ENCODE data around the gene KLF7. TPM values are rescaled to one million over a fixed set of nuclear protein-coding genes. Genes with fewer than 3 reads are reported as not detected.

KLF7 gene
- total RNA-seq, 1 donor from 2014 or later = 17.4 TPM

DNA sequence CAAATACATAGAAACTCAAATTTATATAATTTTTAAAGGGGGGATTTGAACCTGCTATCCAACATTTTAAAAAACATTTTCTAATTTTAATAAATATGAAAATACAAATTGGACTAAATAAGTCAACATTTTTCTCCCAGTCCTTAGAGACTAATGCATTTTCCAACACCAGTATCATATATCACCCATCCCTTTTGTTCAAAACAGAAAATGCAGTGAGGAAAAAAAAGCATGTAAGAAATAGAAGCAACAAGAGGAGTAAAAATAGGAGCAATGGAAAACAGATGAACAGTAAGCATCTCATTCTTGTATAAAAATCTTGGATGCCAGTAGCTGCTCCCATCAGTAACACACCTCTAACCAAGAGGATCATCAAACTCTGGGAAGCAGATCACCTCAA, 25.5 kb downstream of the KLF7 start:
- Mint-ChIP-seq H3K4me3 (no peak overlapping the region), H3K27ac (ENCODE audit: unreplicated experiment) (no peak overlapping the region), H3K36me3 (ENCODE audit: low read depth) (no peaks in the 10 kb centered on the region), H3K4me1 (peaks cover 78% of the 10 kb centered on the region), H3K9me3 (no peaks in the 10 kb centered on the region), H3K27me3 (ENCODE audit: low read depth) (no peaks in the 10 kb centered on the region)
- TF ChIP-seq, protein P1, sequence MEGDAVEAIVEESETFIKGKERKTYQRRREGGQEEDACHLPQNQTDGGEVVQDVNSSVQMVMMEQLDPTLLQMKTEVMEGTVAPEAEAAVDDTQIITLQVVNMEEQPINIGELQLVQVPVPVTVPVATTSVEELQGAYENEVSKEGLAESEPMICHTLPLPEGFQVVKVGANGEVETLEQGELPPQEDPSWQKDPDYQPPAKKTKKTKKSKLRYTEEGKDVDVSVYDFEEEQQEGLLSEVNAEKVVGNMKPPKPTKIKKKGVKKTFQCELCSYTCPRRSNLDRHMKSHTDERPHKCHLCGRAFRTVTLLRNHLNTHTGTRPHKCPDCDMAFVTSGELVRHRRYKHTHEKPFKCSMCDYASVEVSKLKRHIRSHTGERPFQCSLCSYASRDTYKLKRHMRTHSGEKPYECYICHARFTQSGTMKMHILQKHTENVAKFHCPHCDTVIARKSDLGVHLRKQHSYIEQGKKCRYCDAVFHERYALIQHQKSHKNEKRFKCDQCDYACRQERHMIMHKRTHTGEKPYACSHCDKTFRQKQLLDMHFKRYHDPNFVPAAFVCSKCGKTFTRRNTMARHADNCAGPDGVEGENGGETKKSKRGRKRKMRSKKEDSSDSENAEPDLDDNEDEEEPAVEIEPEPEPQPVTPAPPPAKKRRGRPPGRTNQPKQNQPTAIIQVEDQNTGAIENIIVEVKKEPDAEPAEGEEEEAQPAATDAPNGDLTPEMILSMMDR (conservative IDR thresholded peaks at IDR 0.05) = no peak
- DNase-seq (ENCODE audit: low read depth, low spot score) = no peak

DNA sequence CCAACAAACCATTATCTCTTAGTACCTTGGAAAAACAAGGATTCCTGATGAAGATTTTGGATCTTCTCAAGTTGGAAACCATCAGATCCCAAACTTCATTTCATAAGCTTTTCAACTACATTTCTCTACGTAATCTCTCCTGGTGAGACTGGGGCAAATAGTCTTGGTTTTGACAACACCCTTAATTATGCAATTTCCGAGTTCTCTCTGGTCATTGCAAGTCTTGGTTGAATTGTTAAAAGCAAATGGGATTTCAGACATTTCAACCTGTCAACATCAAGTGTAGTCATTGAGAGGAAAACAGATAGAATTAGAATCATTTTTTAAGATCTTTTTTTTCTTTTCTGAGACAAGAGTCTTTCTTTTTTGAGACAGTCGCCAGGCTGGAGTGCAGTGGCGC, 26.2 kb downstream of the KLF7 start:
- no peaks in the 10 kb centered on the region for H3K36me3 Mint-ChIP-seq (ENCODE audit: low read depth)
- no peak overlapping the region for H3K27ac Mint-ChIP-seq (ENCODE audit: unreplicated experiment)
- DNase-seq (ENCODE audit: low read depth, low spot score) = no peak
- H3K9me3 Mint-ChIP-seq = no peaks in the 10 kb centered on the region
- no peak overlapping the region for H3K4me3 Mint-ChIP-seq
- H3K4me1 Mint-ChIP-seq = peaks cover 78% of the 10 kb centered on the region
- H3K27me3 Mint-ChIP-seq (ENCODE audit: low read depth) = no peaks in the 10 kb centered on the region
- TF ChIP-seq, protein P1 (conservative IDR thresholded peaks at IDR 0.05) = no peak

DNA sequence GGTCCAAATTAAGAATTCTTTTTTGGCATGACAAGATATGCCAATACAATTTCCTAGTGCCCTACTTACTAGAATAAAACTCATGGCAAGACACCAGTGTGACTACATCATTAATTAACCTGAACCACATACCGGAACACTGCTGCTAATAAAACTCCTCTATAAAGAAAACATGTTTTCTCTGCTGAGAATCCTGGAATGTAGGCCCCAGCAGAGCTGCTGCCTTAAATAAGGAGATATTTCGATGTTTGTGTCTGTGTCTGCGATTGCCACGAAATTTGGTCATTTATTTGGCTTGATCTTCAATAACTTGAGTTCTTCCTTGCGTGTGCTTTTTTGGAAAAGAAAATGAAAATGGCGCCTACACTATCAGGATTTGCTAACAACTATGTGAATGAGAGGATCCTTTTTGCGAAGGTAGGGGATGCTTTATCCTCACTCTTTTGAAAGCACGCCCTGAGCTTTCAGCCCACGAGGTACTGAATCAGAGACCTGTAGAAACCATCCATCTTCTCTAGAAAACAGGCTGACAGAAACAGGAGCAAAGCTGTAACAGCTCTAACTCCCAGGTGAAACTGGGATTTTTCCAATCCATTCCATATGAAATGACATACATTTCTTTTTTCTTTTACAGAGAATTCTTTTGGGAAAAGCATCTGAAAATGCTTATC, 27.0 kb downstream of the KLF7 start:
- Mint-ChIP-seq H3K36me3 (ENCODE audit: low read depth) (peaks cover under 1% of the 10 kb centered on the region), H3K27ac (ENCODE audit: unreplicated experiment) (no peak overlapping the region), H3K4me3 (no peak overlapping the region), H3K9me3 (no peaks in the 10 kb centered on the region), H3K27me3 (ENCODE audit: low read depth) (no peaks in the 10 kb centered on the region), H3K4me1 (peaks cover 77% of the 10 kb centered on the region)
- TF ChIP-seq, protein P1 (conservative IDR thresholded peaks at IDR 0.05) = no peak
- DNase-seq (ENCODE audit: low read depth, low spot score) = no peak

DNA sequence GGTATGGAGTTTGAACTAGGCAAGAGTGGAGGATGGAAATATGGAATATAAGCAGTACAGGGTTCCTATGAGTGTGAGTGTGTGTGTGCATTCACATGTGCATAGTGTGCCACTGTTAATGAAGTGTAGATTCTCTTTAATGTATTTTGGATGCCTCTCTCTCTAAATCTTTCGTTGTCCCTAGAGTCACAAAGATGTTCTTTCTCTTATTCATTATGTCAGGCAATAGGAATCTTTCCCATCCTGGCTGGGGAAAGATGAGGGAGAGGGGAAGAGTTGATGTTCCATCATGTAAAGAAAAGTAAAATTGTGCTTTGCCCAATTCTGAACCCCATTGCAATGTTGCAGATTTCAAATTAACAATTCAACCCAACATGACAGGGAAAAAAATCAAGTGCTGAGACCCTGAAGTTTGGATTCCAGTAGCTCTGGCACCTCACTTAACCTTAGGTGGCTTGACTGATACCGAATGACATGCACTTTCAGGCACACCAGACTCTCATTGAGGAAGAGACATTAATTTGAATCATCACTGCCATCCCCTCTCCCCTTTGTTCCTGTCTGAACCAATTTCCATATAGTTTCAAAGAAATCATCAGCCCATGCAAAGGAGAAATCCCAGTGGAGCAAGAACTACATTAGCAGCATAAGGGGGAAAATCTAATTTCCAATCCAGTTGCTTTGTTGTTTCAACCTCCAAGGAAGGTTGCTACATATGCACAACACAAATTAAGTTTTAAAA, 28.0 kb downstream of the KLF7 start:
- H3K9me3 Mint-ChIP-seq = no peaks in the 10 kb centered on the region
- TF ChIP-seq, protein P1 (conservative IDR thresholded peaks at IDR 0.05) = no peak
- no peak for DNase-seq (ENCODE audit: low read depth, low spot score)
- no peak overlapping the region for H3K4me3 Mint-ChIP-seq
- peaks cover 3% of the 10 kb centered on the region for H3K36me3 Mint-ChIP-seq (ENCODE audit: low read depth)
- H3K27me3 Mint-ChIP-seq (ENCODE audit: low read depth) = no peaks in the 10 kb centered on the region
- H3K4me1 Mint-ChIP-seq = peaks cover 77% of the 10 kb centered on the region
- H3K27ac Mint-ChIP-seq (ENCODE audit: unreplicated experiment) = no peak overlapping the region

DNA sequence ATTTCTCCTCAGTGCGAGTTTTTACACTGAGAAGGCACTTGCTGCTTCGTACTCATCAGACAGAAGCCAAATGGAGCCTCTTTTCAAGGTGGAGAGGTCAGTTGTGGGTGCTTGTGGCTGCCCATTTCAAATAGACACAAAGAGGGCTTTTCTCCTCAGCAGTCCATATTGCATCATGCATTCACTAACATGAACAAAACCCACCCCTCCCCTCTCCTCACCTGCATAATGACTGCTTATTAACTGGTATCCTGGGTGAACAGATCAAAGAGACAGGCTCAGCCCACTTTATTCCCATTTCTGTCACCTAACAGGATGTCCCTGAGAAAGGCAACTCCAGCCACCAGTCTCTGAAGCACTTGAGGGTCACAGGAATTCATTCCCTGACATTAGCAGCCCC, 28.9 kb downstream of the KLF7 start:
- TF ChIP-seq, protein P1 (conservative IDR thresholded peaks at IDR 0.05) = no peak
- Mint-ChIP-seq H3K4me1 (peaks cover 77% of the 10 kb centered on the region), H3K4me3 (no peak overlapping the region), H3K27ac (ENCODE audit: unreplicated experiment) (no peak overlapping the region), H3K27me3 (ENCODE audit: low read depth) (no peaks in the 10 kb centered on the region), H3K9me3 (no peaks in the 10 kb centered on the region), H3K36me3 (ENCODE audit: low read depth) (peaks cover 3% of the 10 kb centered on the region)
- DNase-seq (ENCODE audit: low read depth, low spot score) = no peak
